SH-SY5Y (cell line): ENCODE data around the gene ADGRA3.

ENCODE experiments used
- GATA2 ChIP-seq: IDR thresholded peaks from 2 replicates; pipeline ENCODE4 v1.6.1; 2011; ENCODE audit warnings: mild to moderate bottlenecking, low read depth, low read length
- GATA3 ChIP-seq: IDR thresholded peaks from 2 replicates; pipeline ENCODE4 v1.6.1; 2011; ENCODE audit warnings: low read depth, mild to moderate bottlenecking, low read length, moderate library complexity

DNA sequence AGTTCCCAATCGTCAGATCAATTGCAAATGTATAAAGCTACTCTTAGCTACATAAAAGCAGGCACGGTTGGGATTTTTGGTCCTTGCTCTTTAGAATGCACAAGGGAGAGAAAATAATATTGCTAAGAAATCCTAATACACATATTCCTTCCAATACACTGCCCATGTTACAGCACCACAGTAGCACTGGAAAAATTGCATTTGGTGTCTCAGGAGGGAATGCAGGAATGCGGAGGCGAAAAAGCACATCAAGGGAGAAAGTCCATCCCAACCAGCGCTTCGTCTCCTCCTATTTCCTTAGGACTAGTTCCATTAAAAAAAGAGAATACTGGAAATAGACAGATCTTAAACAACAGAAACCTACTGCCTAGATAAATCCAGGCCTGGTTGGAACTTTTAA lies 23.9 kb downstream of the ADGRA3 start:
- TF ChIP-seq GATA2 (no peak), GATA3 (no peak)
